NCI-H1105 treated with DMSO at 0.1 percent for 48 hours (cell line): Measurements from ENCODE around the gene MILR1.
"Not testable (repeated sequence)": the region's sequence is repeated elsewhere in the genome, so short reads cannot be mapped to it uniquely, and the experiment has no call there.

Source experiments
- DNase-seq: peaks from one replicate; lab custom pipeline; 2025; lab: John Stamatoyannopoulos, UW

The MILR1 gene

GRCh38 chr17:64428406-64428805 lies 20.5 kb upstream of the MILR1 start:
- DNase-seq, result no peak

DNA sequence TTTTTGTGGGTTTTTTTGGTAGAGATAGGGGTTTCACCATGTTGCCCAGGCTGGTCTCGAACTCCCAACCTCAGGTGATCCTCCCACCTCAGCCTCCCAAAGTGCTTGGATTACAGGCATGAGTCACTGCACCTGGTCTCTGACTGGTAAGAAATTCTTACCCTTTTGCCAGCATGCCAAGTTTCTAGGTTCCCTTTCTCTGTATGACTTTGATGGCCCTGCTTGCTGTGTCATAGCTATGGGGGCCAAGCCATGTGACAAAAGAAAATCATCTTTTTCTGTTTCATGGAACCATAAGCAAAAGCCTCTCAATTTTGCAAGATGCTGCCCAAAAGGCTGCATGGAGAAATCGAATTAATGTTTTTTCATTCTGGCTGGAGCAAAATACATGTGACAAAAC lies 18.9 kb upstream of the MILR1 start:
- DNase-seq, result not testable (repeated sequence)

DNA sequence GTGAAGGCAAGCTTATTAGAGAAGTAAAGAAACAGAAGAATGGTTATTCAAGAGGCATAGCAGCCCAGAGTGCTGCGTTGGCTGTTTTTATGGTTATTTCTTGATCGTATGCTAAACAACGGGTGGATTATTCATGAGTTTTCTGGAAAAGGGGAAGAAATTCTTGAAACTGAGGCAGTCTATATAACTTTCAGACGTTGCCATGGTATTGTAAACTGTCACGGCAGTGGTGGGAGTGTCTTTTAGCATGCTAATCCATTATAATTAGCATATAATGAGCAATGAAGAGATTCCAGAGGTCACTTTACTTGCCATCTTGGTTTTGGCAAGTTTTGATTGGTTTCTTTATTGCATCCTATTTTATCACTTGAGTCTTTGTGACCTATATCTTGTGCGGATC lies 17.4 kb upstream of the MILR1 start:
- no peak for DNase-seq

- DNase-seq, result no peak
Measured at GRCh38 chr17:64437944-64438525, 10.9 kb upstream of the MILR1 start.

DNA sequence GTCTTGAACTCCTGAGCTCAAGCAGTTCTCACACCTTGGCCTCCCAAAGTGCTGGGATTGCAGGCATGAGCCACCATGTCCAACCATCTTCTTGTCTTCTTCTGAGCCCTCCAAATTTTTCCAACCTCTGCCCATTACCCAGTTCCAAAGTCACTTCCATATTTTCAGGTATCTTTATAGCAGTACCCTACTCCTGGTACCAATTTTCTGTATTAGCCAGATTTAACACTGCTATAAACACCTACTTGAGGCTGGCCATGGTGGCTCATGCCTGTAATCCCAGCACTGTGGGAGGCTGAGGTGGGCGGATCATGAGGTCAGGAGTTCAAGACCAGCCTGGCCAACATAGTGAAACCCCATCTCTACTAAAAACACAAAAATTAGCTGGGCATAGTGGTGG lies 9.4 kb upstream of the MILR1 start:
- not testable (repeated sequence) for DNase-seq

DNA sequence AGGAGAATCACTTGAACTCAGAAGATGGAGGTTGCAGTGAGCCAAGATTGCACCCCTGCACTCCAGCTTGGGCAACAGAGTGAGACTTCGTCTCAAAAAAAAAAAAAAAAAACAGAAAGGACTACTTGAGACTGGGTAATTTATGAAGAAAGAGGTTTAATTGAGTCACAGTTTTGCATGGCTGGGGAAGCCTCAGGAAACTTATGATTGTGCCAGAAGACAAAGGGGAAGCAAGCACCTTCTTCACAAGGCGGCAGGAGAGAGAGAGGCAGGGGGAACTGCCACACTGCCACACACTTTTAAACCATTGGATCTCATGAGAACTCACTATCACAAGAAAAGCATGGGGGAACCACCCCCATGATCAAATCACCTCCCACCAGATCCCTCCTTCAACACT lies 9.0 kb upstream of the MILR1 start:
- DNase-seq, result no peak

DNA sequence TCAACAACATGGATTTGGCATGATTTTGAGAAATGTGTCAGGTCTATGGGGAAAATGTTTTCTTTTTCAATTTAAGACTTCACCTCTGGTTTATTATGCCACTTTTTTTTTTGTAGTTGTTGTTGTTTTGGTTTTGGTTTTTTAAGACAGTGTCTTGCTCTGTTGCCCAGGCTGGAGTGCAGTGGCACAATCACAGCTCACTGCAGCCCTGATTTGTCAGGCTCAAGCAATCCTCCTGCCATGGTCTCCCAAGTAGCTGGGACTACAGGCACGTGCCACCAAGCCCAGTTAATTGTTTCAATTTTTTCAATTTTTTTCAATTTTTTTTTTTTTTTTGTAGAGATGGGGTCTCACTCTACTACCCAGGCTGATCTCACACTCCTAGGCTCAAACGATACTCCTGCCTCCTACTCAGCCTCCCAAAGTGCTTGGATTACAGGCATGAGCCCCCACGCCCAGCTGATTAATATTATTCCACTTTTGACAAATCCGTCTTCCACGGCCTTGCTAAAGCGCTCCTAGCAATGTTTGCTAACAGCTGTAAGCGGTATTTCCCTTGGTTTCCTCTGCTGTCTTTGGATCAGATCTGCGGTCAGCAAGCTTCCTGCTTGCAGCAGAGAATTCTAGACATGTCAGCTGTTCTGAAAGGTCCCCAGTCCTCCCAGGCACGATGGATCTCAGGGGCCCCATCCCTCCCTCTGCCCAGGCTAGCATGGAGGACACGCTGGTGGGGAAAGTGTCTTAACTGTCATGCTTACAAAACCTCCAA lies 7.0 kb upstream of the MILR1 start:
- DNase-seq, result no peak

DNA sequence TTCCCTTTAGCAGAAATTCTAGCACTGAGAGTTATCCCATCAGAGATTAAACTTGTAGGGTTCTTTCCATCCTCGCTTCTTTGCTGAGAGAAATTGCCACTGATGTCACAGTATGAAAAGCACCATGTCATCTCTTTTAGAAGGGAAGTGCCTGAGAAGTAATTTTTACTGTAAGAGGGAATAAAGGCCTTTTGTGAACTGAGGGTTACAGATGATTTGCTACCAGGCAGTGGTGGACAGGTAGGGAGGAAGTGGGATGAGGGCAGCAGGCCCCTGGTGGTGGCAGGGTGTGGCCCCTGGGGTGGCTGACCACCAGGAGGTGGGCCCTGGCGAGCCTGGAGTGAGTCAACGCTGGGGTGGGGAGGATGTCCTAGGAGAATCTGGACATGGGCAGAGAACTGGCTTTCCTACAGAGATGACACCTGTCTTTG lies 6.4 kb upstream of the MILR1 start:
- DNase-seq, result no peak

DNA sequence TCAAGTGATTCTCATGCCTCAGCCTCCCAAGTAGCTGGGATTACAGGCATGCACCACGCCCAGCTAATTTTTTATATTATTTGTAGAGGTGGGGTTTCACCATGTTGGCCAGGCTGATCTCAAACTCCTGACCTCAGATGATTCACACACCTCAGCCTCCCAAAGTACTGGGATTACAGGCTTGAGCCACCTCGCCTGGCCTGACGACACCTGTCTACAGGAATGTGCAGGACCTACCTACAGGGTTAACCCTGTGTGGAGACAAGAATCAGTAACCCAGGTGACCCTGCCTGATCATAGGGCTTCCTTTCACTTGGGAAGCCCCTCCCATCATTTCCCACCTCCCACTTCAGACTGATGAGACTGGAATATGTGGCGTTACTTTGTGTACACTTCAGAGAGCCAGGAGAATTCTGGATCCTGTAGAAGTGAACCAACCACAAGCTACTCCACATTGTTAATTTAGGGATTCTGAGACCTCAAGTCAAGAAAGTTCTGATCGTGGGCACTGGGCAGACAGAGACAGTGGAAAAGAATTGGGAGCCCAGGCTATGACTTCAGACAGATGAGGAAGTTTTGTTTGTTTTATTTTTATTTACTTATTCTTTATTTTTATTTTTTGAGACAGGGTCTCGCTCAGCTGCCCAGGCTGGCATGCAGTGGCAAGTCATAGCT lies 5.7 kb upstream of the MILR1 start:
- DNase-seq, result no peak

GRCh38 chr17:64447526-64447925 lies 1.4 kb upstream of the MILR1 start:
- DNase-seq, result no peak

DNA sequence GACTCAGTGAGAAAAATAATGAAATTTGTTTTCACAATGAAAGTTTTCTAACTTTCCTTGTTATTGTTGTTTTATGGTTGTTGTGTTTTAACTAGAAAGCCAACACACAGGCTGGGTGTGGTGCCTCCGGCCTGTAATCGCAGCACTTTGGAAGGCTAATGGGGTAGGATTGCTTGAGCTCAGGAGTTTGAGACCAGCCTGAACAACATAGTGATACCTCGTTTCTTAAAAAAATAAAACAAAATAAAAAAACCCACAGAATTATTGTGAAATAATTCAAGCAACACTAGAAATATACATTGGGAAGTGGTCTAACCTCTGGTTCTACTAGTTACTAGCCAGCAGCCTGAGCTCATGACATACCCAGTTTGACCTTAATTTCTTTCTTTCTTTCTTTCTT lies 630 bp downstream of the MILR1 start:
- no peak for DNase-seq

DNA sequence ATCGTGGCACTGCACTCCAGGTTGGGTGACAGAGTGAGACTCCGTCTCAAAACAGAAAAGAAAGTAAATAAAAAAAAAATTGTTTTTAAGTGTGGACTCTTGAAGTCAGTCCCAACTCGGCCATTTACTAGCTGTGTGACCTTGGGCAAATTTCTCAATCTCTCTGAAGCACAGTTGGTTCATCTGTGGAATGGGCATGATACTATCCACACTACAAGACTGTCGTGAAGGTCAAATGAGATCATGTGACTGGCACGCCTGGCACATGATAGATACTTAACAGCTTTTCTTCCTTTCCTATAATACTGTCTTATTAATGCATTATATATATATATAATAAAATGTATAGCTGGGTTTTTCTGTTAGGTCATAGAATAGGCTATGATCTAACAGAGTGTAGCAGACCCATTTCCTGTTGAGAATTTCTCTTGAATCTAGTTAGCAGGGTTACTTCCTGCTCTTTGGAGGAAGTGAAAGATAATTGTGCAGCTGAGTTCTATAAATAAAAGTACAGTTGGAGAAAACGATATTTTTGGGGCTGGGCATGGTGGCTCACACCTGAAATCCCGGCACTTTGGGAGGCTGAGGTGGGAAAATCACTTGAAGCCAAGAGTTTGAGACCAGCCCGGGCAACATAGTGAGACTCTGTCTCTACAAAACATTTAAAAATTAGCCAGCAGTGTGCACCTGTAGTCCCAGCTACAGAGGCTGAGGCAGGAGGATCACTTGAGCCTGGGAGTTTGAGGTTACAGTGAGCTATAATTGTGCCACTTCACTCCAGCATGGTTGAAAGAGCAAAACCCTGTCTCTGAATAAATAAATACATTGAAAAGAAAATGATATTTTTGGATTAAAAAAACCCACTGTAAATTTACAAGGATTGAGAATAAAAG lies 7.3 kb downstream of the MILR1 start:
- no peak for DNase-seq

DNA sequence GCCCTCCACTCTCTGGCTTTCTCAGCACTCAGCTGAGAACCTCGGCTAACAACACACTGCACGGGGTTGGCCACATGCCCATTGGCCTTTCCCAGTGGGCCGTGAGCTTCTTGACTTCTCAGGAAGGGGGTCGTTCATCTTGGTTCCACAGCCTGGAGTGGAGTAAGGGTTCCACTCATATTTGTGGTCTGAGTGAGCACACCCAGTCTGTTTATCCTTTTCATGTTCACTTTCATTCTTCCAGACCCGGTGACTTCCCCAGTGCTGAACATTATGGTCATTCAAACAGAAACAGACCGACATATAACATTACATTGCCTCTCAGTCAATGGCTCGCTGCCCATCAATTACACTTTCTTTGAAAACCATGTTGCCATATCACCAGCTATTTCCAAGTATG lies 8.2 kb downstream of the MILR1 start:
- DNase-seq, result no peak

DNA sequence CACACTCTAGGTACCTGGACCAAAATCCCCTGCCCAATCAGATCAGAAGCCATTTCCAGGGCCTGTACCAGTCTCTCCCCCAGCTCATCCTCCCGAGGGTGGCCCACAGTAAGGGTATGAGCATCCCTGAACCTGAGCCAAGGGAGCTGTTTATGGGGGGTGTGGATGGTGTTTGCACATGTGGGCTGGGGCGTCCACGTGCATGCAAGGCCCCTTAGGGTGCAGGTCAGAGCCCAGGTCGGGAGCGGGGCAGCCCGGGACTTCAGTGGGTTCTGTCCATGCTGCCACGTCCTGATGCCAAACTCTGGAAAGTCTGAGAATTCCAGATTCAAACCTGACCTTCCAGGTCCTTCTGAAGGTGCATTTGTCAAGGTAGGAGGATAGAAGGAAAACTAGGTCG lies 9.8 kb downstream of the MILR1 start:
- DNase-seq, result no peak

DNA sequence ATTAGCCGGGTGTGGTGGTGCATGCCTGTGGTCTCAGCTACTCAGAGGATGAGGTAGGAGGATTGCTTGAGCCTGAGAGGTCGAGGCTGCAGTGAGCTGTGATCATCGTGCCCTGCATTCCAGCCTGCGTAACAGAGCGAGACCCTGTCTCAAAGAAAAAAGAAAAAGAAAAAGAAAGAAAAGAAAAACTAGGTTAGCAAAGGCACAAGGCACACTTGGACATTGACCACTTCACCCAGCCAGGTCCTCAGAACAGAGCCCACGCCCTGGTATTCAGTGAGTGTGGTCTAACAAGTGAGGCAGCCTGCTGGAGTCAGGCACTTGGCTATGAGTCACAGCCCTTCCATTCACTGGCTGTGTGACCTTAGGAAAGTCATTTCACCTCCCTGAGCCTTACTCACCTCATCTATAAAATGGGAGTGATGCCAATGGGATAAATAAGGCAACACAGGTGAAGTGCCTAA lies 10.4 kb downstream of the MILR1 start:
- no peak for DNase-seq

GRCh38 chr17:64459818-64460217 lies 10.9 kb downstream of the MILR1 start:
- not testable (repeated sequence) for DNase-seq

DNA sequence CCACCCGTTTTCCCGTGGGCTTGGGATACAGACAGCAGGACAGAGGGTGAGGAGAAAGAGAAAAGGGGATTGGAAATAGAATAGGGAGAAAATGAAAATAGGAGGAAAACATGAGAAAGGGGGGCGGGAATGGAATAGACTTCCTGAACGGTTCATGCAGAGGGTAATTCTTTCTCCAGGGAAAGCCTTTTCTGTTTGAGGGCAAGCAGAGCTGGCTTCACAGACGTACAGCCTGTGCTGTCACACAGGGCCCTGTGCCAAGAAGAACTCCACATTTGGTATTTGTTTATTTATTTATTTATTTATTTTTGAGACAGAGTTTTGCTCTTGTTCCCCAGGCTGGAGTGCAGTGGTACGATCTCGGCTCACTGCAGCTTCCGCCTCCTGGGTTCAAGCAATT lies 12.0 kb downstream of the MILR1 start:
- no peak for DNase-seq

DNA sequence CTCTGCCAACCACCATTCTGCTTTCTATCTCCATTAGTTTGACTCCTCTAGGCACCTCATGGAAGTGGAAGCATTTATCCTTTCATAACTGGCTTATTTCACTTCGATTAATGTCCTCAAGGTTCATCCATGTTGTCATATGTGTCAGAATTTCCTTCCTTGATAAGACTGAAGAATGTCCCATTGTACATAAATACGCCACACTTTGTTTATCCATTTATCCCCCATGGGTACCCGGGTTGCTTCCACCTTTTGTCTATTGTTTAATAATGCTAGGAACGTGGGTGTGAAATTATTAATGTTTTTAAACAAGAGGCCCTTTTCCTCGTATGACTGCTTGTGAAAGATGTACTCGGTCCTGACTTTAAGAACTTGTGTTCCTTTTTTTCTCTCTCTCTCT lies 12.9 kb downstream of the MILR1 start:
- no peak for DNase-seq

DNA sequence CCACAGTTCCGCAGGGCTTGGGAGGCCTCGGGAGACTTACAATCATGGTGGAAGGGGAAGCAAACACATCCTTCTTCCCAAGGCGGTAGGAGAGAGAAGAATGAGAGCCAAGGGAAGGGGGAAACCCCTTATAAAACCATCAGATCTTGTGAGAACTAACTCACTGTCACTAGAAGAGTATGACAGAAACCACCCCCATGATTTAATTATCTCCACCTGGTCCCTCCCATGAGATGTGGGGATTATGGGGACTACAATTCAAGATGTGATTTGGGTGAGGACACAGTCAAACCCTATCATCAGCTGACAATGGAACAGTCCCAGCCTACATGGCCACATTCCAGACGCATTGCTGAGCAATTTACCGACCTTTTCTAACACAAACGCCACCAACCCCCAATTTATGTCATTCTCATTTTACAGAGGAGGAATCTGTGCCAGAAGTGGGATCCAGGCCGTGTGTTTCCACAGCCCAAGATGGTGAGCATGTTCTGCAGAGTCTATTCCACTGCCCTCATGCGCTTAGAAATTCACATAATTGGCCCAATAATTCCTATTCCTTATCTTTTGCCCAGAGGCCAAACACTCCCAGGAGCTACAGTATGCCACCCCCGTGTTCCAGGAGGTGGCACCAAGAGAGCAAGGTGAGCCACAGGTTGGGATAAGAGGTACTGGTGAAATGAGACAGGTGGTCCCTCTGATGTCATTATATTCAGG lies 17.3 kb downstream of the MILR1 start:
- no peak for DNase-seq

DNA sequence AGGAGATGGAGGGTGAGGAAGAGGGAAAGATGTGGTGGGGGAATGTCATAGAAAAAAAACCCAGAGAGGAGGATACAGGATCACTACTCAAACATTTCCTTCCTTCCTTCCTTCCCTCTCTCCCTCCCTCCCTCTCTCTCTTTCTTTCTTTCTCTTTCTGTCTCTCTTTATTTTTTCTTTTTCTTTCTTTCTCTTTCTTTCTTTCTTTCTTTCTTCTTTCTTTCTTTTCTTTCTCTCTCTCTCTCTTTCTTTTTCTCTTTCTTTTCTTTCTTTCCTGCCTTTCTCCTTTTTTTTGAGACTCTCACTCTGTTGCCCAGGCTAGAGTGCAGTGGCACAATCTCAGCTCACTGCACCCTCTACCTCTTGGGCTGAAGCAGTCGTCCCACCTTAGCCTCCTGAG lies 17.9 kb downstream of the MILR1 start:
- DNase-seq, result not testable (repeated sequence)

- DNase-seq, result no peak
Measured at GRCh38 chr17:64470625-64471024, 21.7 kb downstream of the MILR1 start.

GRCh38 chr17:64471440-64471839 lies 22.5 kb downstream of the MILR1 start:
- DNase-seq, result no peak
